GM18867 (cell line): ENCODE results near the gene MPV17.
"Not testable (repeated sequence)": the region's sequence is repeated elsewhere in the genome, so short reads cannot be mapped to it uniquely, and the experiment has no call there.

Experiments used
- ATAC-seq: cut with Tn5 transposase; IDR thresholded peaks from one replicate; pipeline ENCODE4 v1.9.1; 2021; ENCODE audit warnings: mild to moderate bottlenecking, moderate library complexity; ENCODE audit not compliant: unreplicated experiment

The MPV17 gene

GRCh38 chr2:27300606-27301005, 22.3 kb downstream of the MPV17 start:
- ATAC-seq, result not testable (repeated sequence)

GRCh38 chr2:27298391-27299080, 24.4 kb downstream of the MPV17 start:
- ATAC-seq, result no peak

- ATAC-seq, result no peak
Observed at GRCh38 chr2:27297195-27297594, 25.7 kb downstream of the MPV17 start.

GRCh38 chr2:27296481-27296880, 26.4 kb downstream of the MPV17 start:
- ATAC-seq, result no peak

GRCh38 chr2:27294928-27295327, 28.0 kb downstream of the MPV17 start:
- no peak for ATAC-seq

- ATAC-seq, result no peak
Observed at GRCh38 chr2:27291865-27292264, 31.0 kb downstream of the MPV17 start.

GRCh38 chr2:27290549-27290948, 32.3 kb downstream of the MPV17 start:
- no peak for ATAC-seq

- no peak for ATAC-seq
Observed at GRCh38 chr2:27288610-27289009, 34.3 kb downstream of the MPV17 start.

- ATAC-seq, result no peak
Observed at GRCh38 chr2:27285481-27285880, 37.4 kb downstream of the MPV17 start.

- ATAC-seq, result no peak
Observed at GRCh38 chr2:27284996-27285395, 37.9 kb downstream of the MPV17 start.

GRCh38 chr2:27282892-27283291, 40.0 kb downstream of the MPV17 start:
- no peak for ATAC-seq

GRCh38 chr2:27281855-27282559, 40.9 kb downstream of the MPV17 start, which contains the start of gene TRIM54:
Gene TRIM54, plus strand, starts transcription at chr2:27282429. Its CDS starts 303 bp downstream, at chr2:27282732.
- no peak for ATAC-seq

GRCh38 chr2:27281442-27281841, 41.5 kb downstream of the MPV17 start:
- ATAC-seq, result no peak

- no peak for ATAC-seq
Observed at GRCh38 chr2:27280826-27281225, 42.1 kb downstream of the MPV17 start.

GRCh38 chr2:27278010-27278409, 44.9 kb downstream of the MPV17 start:
- no peak for ATAC-seq

GRCh38 chr2:27275211-27276150, 47.4 kb downstream of the MPV17 start, which contains the start of gene DNAJC5G:
Gene DNAJC5G, plus strand, starts transcription at chr2:27275433. Its CDS starts 1,296 bp downstream, at chr2:27276729.
- no peak for ATAC-seq

GRCh38 chr2:27272537-27273522, 50.1 kb downstream of the MPV17 start:
- ATAC-seq, result not testable (repeated sequence)

GRCh38 chr2:27271631-27272340, 51.1 kb downstream of the MPV17 start:
- ATAC-seq, result no peak

GRCh38 chr2:27270670-27271069, 52.2 kb downstream of the MPV17 start:
- no peak for ATAC-seq
